AG08396 (cell line): Measurements from ENCODE around the gene OR2S2.
"Not testable (repeated sequence)": the region's sequence is repeated elsewhere in the genome, so short reads cannot be mapped to it uniquely, and the experiment has no call there.

Experiments
- DNase-seq: peaks from one replicate; pipeline ENCODE4 v3.0.0; 2012; ENCODE audit warnings: low spot score, mixed read lengths

The OR2S2 gene

GRCh38 chr9:35962126-35962906 is 4.4 kb upstream of the OR2S2 start:
- peak; percentile 65 for DNase-seq

- DNase-seq = peak; percentile 15
These were observed 2.2 kb upstream of the OR2S2 start for GRCh38 chr9:35960039-35960655.

GRCh38 chr9:35956651-35957050 is 1.3 kb downstream of the OR2S2 start:
- DNase-seq = no peak

GRCh38 chr9:35954942-35955546 is 2.9 kb downstream of the OR2S2 start:
- DNase-seq = peak; percentile 60

GRCh38 chr9:35952526-35953191 is 5.3 kb downstream of the OR2S2 start:
- DNase-seq = no peak

- no peak for DNase-seq
These were observed 6.2 kb downstream of the OR2S2 start for GRCh38 chr9:35951736-35952135.

- DNase-seq = no peak
These were observed 9.0 kb downstream of the OR2S2 start for GRCh38 chr9:35948901-35949318.

- no peak for DNase-seq
These were observed 9.5 kb downstream of the OR2S2 start for GRCh38 chr9:35948451-35948850.

- peak; percentile 76 for DNase-seq
These were observed 12.5 kb downstream of the OR2S2 start for GRCh38 chr9:35945341-35946018.

- no peak for DNase-seq
These were observed 13.1 kb downstream of the OR2S2 start for GRCh38 chr9:35944841-35945240.

- no peak for DNase-seq
These were observed 13.8 kb downstream of the OR2S2 start for GRCh38 chr9:35944173-35944572.

GRCh38 chr9:35942286-35942685 is 15.7 kb downstream of the OR2S2 start:
- DNase-seq = no peak

- no peak for DNase-seq
These were observed 17.2 kb downstream of the OR2S2 start for GRCh38 chr9:35940458-35941407.

GRCh38 chr9:35939679-35940250 is 18.2 kb downstream of the OR2S2 start:
- no peak for DNase-seq

- no peak for DNase-seq
These were observed 19.2 kb downstream of the OR2S2 start for GRCh38 chr9:35938474-35939356.

- DNase-seq = no peak
These were observed 20.7 kb downstream of the OR2S2 start for GRCh38 chr9:35937227-35937626.

- peak; percentile 34 for DNase-seq
These were observed 22.0 kb downstream of the OR2S2 start for GRCh38 chr9:35935755-35936509.

GRCh38 chr9:35935261-35935660 is 22.7 kb downstream of the OR2S2 start:
- no peak for DNase-seq

GRCh38 chr9:35934069-35934468 is 23.9 kb downstream of the OR2S2 start:
- not testable (repeated sequence) for DNase-seq
